Measurements from ENCODE around the gene IRX6.

Gene IRX6

GRCh38 chr16:55323637-55324271, at the start of gene IRX6:
Gene IRX6, plus strand, starts transcription at chr16:55324203. Its CDS starts 889 bp downstream, at chr16:55325092.
- no peak for DNase-seq

- no peak for DNase-seq
Measured at GRCh38 chr16:55274391-55274790, 49.6 kb upstream of the IRX6 start.

- DNase-seq = no peak
Measured at GRCh38 chr16:55275167-55275566, 48.8 kb upstream of the IRX6 start.

GRCh38 chr16:55275869-55276268, 48.1 kb upstream of the IRX6 start:
- DNase-seq = no peak

- DNase-seq = no peak
Measured at GRCh38 chr16:55277536-55277935, 46.5 kb upstream of the IRX6 start.

GRCh38 chr16:55279598-55279997, 44.4 kb upstream of the IRX6 start:
- DNase-seq = no peak

- no peak for DNase-seq
Measured at GRCh38 chr16:55280587-55280986, 43.4 kb upstream of the IRX6 start.

GRCh38 chr16:55282441-55282840, 41.6 kb upstream of the IRX6 start:
- no peak for DNase-seq

GRCh38 chr16:55283812-55284717, 39.9 kb upstream of the IRX6 start:
- no peak for DNase-seq

GRCh38 chr16:55284718-55285099, 39.3 kb upstream of the IRX6 start:
- no peak for DNase-seq

- DNase-seq = no peak
Measured at GRCh38 chr16:55285586-55285985, 38.4 kb upstream of the IRX6 start.

GRCh38 chr16:55289353-55289752, 34.6 kb upstream of the IRX6 start:
- DNase-seq = no peak

GRCh38 chr16:55291847-55292246, 32.2 kb upstream of the IRX6 start:
- DNase-seq = no peak

- DNase-seq = no peak
Measured at GRCh38 chr16:55292491-55292890, 31.5 kb upstream of the IRX6 start.

GRCh38 chr16:55294129-55294528, 29.9 kb upstream of the IRX6 start:
- no peak for DNase-seq

- no peak for DNase-seq
Measured at GRCh38 chr16:55294931-55295342, 29.1 kb upstream of the IRX6 start.

GRCh38 chr16:55297062-55297909, 26.7 kb upstream of the IRX6 start:
- DNase-seq = no peak

- DNase-seq = no peak
Measured at GRCh38 chr16:55297910-55298479, 26.0 kb upstream of the IRX6 start.

GRCh38 chr16:55301385-55302008, 22.5 kb upstream of the IRX6 start:
- no peak for DNase-seq

- no peak for DNase-seq
Measured at GRCh38 chr16:55302635-55303034, 21.4 kb upstream of the IRX6 start.

- DNase-seq = no peak
Measured at GRCh38 chr16:55308973-55309372, 15.0 kb upstream of the IRX6 start.

GRCh38 chr16:55322327-55322726, 1.7 kb upstream of the IRX6 start:
- no peak for DNase-seq

Data from SW 1271 (cell line).